NCI-H1092 treated with DMSO at 0.1 percent for 48 hours (cell line): Measurements from ENCODE around the gene PCDHB12.
"Not testable (repeated sequence)": the region's sequence is repeated elsewhere in the genome, so short reads cannot be mapped to it uniquely, and the experiment has no call there.

Source experiments
- DNase-seq: peaks from one replicate; lab custom pipeline; 2025; lab: John Stamatoyannopoulos, UW

Gene PCDHB12

DNA sequence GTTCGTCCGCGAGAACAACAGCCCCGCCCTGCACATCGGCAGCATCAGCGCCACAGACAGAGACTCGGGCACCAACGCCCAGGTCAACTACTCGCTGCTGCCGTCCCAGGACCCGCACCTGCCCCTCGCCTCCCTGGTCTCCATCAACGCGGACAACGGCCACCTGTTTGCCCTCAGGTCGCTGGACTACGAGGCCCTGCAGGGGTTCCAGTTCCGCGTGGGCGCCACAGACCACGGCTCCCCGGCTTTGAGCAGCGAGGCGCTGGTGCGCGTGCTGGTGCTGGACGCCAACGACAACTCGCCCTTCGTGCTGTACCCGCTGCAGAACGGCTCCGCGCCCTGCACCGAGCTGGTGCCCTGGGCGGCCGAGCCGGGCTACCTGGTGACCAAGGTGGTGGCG, 1.8 kb downstream of the PCDHB12 start:
- DNase-seq: not testable (repeated sequence)

DNA sequence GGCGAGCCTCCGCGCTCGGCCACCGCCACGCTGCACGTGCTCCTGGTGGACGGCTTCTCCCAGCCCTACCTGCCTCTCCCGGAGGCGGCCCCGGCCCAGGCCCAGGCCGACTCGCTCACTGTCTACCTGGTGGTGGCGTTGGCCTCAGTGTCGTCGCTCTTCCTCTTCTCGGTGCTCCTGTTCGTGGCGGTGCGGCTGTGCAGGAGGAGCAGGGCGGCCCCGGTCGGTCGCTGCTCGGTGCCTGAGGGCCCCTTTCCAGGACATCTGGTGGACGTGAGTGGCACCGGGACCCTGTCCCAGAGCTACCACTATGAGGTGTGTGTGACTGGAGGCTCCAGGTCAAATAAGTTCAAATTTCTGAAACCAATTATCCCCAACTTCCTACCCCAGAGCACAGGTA, 2.3 kb downstream of the PCDHB12 start:
- DNase-seq: not testable (repeated sequence)

DNA sequence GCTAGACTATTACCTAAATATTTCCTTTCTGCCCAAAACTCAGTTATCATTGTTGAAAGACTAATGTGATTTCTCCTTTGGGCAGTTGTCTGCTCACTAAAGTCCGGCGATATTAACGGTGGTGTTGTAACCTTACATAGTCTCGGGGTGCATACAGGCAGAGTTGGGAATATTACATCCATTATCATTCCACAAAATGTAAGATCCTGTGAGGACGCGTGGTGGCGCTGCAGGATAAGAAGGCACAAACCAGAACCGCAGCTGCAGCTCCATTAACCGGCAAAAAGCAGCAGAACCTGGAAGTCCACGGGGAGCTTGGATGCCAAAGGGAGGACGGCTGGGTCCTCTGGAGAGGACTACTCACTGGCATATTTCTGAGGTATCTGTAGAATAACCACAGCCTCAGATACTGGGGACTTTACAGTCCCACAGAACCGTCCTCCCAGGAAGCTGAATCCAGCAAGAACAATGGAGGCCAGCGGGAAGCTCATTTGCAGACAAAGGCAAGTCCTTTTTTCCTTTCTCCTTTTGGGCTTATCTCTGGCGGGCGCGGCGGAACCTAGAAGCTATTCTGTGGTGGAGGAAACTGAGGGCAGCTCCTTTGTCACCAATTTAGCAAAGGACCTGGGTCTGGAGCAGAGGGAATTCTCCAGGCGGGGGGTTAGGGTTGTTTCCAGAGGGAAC, 5.3 kb downstream of the PCDHB12 start, which contains the start of gene PCDHB13:
PCDHB13 (plus strand) TSS at position 264 of the 684 bp plus-strand sequence; CDS start at position 469, 205 bp downstream.
- DNase-seq: peak; percentile 1

DNA sequence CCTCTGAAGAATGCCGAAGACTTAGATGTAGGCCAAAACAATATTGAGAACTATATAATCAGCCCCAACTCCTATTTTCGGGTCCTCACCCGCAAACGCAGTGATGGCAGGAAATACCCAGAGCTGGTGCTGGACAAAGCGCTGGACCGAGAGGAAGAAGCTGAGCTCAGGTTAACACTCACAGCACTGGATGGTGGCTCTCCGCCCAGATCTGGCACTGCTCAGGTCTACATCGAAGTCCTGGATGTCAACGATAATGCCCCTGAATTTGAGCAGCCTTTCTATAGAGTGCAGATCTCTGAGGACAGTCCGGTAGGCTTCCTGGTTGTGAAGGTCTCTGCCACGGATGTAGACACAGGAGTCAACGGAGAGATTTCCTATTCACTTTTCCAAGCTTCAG, 6.1 kb downstream of the PCDHB12 start:
- not testable (repeated sequence) for DNase-seq

DNA sequence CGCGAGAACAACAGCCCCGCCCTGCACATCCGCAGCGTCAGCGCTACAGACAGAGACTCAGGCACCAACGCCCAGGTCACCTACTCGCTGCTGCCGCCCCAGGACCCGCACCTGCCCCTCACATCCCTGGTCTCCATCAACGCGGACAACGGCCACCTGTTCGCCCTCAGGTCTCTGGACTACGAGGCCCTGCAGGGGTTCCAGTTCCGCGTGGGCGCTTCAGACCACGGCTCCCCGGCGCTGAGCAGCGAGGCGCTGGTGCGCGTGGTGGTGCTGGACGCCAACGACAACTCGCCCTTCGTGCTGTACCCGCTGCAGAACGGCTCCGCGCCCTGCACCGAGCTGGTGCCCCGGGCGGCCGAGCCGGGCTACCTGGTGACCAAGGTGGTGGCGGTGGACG, 7.0 kb downstream of the PCDHB12 start:
- DNase-seq: not testable (repeated sequence)

DNA sequence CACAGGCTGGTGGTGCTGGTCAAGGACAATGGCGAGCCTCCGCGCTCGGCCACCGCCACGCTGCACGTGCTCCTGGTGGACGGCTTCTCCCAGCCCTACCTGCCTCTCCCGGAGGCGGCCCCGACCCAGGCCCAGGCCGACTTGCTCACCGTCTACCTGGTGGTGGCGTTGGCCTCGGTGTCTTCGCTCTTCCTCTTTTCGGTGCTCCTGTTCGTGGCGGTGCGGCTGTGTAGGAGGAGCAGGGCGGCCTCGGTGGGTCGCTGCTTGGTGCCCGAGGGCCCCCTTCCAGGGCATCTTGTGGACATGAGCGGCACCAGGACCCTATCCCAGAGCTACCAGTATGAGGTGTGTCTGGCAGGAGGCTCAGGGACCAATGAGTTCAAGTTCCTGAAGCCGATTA, 7.5 kb downstream of the PCDHB12 start:
- DNase-seq: not testable (repeated sequence)

DNA sequence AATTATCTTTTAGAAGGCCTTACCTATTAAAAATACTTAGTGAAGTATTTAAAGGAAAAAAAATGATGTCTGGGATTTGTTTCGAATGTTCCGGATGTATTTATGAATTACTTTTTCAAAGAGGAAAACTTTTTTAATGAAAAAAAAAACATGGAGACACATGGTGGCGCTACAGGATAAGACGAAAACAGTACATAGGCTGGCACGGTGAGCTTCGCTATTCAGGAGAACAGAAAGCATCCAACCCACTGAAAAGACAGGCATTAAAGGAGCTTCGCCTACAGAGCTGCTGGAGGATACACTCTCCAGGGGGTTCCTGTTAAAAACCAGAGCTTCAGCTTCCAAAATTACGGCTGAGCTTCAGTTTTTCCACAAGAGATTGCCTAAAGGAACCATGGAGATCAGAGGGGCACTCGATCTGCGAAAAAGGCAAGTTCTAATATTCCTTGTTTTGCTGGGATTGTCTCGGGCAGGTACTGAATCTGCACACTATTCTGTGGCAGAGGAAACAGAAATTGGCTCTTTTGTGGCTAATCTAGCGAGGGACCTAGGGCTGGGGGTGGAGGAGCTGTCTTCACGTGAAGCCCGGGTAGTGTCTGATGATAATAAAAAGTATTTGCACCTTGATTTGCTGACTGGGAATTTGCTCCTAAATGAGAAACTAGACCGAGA, 14.7 kb downstream of the PCDHB12 start, which contains the start of gene PCDHB14:
PCDHB14 (plus strand) TSS at position 232 of the 672 bp plus-strand sequence; CDS start at position 395, 163 bp downstream.
- DNase-seq: peak; percentile 40

DNA sequence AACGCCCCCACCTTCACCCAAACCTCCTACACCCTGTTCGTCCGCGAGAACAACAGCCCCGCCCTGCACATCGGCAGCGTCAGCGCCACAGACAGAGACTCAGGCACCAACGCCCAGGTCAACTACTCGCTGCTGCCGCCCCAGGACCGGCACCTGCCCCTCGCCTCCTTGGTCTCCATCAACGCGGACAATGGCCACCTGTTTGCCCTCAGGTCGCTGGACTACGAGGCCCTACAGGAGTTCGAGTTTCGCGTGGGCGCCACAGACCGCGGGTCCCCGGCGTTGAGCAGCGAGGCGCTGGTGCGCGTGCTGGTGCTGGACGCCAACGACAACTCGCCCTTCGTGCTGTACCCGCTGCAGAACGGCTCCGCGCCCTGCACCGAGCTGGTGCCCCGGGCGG, 16.3 kb downstream of the PCDHB12 start:
- DNase-seq: not testable (repeated sequence)

DNA sequence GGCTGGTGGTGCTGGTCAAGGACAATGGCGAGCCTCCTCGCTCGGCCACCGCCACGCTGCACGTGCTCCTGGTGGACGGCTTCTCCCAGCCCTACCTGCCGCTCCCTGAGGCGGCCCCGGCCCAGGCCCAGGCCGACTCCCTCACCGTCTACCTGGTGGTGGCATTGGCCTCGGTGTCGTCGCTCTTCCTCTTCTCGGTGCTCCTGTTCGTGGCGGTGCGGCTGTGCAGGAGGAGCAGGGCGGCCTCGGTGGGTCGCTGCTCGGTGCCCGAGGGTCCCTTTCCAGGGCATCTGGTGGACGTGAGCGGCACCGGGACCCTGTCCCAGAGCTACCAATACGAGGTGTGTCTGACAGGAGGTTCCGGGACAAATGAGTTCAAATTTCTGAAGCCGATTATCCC, 16.9 kb downstream of the PCDHB12 start:
- not testable (repeated sequence) for DNase-seq

DNA sequence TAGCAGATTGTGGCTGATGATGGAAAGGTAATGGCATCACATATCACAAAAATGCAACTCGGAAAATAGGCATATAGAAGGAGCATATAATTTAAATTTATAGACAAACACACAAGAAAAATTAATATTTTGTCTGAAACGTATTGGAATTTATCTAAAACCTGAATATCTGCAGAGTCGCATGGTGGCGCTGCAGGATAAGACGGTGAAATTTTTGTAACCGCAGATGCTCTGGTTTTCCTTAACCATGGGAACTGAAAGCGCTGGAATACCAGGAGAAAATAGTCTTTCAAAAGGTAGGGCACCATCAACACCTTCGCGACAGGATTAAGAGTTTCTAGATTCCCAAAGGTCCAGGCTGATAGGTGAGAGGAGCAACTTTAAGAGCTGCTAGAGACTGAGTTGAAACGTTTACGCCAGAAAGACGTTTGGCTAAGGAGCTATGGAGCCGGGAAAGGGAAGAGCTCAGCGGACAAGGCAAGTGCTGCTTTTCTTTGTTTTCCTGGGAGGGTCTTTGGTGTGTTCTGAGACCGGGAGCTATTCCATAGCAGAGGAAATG, 25.7 kb downstream of the PCDHB12 start:
- no peak for DNase-seq

DNA sequence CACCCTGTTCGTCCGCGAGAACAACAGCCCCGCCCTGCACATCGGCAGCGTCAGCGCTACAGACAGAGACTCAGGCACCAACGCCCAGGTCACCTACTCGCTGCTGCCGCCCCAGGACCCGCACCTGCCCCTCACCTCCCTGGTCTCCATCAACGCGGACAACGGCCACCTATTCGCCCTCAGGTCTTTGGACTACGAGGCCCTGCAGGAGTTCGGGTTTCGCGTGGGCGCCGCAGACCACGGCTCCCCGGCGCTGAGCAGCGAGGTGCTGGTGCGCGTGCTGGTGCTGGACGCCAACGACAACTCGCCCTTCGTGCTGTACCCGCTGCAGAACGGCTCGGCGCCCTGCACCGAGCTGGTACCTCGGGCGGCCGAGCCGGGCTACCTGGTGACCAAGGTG, 27.4 kb downstream of the PCDHB12 start:
- not testable (repeated sequence) for DNase-seq

DNA sequence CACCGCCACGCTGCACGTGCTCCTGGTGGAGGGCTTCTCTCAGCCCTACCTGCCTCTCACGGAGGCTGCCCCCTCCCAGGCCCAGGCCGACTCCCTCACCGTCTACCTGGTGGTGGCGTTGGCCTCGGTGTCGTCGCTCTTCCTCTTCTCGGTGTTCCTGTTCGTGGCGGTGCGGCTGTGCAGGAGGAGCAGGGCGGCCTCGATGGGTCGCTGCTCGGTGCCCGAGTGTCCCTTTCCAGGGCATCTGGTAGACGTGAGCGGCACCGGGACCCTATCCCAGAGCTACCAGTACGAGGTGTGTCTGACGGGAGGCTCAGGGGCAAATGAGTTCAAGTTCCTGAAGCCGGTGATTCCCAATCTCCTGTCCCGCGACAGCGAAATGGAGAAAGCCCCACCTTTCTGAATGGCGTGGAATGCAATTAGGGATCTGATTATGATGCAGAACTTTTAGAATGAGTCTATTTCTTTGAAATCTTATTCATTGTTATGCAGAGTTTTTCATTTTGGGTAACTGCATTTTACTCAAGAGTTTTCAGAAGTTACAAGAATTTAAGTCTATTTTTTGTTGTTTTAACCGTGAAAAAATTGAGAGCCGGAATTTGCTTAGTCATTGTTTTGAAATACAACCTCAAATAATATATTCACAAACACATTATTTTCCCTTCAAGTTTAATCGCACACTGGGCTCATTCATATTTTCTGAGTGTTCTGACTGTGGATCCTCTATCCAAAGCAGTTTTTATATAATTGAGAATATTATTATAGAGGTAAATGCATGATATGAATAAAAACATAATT, 28.2 kb downstream of the PCDHB12 start:
- DNase-seq: no peak

DNA sequence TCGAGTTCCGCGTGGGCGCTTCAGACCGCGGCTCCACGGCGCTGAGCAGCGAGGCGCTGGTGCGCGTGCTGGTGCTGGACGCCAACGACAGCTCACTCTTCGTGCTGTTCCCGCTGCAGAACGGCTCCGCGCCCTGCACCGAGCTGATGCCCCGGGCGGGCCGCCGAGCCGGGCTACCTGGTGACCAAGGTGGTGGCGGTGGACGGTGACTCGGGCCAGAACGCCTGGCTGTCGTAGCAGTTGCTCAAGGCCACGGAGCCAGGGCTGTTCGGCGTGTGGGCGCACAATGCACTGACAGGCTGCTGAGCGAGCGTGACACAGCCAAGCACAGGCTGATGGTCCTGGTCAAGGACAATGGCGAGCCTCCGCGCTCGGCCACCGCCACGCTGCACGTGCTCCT, 33.0 kb downstream of the PCDHB12 start:
- DNase-seq: no peak

DNA sequence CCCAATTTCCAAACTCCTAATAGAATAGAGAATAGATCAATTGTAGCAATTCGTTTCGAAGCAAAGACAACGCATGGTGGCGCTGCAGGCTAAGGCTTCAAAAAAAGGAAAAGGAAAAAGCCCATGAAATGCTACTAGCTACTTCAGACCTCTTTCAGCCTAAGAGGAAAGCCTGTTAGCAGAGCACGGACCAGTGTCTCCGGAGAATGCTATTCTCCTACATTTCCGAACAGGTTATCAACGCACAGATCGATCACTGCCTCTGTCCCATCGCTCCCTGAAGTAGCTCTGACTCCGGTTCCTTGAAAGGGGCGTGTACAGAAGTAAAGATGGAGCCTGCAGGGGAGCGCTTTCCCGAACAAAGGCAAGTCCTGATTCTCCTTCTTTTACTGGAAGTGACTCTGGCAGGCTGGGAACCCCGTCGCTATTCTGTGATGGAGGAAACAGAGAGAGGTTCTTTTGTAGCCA, 36.8 kb downstream of the PCDHB12 start, which contains the start of gene PCDHB15:
PCDHB15 (plus strand) TSS at position 146 of the 468 bp plus-strand sequence; CDS start at position 330, 184 bp downstream.
- DNase-seq: no peak

DNA sequence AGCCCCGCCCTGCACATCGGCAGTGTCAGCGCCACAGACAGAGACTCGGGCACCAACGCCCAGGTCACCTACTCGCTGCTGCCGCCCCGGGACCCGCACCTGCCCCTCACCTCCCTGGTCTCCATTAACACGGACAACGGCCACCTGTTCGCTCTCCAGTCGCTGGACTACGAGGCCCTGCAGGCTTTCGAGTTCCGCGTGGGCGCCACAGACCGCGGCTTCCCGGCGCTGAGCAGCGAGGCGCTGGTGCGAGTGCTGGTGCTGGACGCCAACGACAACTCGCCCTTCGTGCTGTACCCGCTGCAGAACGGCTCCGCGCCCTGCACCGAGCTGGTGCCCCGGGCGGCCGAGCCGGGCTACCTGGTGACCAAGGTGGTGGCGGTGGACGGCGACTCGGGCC, 38.5 kb downstream of the PCDHB12 start:
- not testable (repeated sequence) for DNase-seq

DNA sequence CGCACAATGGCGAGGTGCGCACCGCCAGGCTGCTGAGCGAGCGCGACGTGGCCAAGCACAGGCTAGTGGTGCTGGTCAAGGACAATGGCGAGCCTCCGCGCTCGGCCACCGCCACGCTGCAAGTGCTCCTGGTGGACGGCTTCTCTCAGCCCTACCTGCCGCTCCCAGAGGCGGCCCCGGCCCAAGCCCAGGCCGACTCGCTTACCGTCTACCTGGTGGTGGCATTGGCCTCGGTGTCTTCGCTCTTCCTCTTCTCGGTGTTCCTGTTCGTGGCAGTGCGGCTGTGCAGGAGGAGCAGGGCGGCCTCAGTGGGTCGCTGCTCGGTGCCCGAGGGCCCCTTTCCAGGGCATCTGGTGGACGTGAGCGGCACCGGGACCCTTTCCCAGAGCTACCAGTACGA, 38.9 kb downstream of the PCDHB12 start:
- not testable (repeated sequence) for DNase-seq

DNA sequence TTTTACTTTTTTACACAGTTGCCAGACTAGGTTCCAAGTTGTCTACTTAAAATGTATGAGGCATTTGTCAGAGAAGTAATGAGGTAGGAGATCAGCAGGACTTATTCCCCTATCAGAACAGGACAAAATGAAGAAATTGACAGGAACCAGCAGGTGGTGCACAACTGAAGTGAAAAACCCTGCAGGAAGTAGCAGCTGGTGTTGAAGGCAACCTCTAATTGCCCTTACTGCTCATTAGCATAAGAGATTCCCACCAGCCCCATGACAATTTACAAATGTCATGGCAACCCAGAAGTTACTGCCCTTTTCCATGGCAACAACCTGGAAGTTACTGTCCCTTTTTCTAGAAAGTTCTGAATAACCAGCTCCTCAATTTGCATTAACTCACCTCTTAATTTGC, 42.1 kb downstream of the PCDHB12 start:
- DNase-seq: no peak

DNA sequence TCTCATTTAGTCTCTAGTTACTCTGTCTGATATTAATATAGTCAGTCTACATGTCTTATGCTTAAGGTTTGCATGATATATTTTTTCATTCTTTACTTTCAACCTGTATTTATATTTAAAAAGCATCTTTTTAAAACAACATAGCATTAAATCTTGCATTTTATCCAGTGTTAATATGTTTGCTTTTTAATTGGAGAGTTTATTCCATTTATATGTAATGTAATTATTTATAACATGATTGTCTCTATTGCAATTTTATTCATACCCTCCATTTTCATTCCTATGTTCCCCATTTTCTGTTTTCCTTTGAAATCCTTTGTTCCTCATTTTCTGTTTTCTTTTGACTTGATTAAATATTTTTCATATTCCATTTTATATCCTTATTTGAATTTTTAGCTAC, 49.9 kb downstream of the PCDHB12 start:
- DNase-seq: no peak

DNA sequence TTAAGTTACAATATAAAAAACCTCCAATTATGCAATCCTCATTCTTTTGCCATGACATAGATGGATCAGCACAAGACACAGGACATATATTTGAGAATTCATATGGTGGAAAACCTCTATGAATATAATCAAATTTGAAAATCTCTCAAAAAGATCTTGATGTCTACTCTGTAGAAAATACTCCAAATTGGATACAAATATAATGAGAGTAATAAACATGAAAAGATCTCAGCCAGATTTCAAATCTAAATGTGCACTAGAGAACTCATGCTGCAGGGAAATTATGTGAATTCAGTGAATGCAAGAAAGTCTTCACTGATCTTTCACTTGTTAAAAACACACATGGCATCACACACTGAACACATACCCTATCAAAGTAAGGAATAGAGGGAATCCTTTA, 50.4 kb downstream of the PCDHB12 start:
- DNase-seq: no peak

DNA sequence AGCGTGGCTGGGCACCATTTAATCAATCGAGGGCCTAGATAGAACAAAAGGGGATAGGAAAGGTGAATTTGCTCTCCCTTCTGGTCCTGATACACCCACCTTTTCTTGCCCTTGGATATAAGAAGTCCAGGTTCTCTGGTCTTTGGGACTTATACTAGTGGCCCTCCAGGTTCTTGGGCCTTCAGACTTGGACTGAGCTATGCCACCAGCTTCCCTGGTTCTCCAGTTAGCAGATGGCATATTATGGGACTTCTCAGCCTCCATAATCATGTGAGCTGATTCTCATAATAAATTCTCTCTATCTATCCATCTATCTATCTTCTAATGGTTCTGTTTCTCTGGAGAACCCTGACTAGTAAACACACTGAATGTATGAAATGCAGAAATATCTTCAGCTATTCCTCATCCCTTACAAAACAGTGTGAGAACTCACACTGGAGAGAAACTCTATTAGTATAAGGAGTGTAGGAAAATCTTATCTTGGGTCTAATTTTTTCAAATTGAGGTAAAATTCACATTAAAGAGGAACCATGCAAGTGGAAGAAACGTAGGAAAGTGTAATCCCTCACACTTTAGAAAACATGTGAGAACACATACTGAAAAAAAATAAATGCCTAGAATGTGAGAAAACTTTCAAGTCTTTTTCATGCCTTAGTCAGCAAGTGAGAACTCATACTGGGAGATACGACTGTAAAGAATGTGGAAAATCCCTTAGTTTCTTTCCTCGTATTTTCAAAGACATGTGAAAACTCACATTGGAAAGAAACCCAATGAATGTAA, 52.1 kb downstream of the PCDHB12 start:
- no peak for DNase-seq

DNA sequence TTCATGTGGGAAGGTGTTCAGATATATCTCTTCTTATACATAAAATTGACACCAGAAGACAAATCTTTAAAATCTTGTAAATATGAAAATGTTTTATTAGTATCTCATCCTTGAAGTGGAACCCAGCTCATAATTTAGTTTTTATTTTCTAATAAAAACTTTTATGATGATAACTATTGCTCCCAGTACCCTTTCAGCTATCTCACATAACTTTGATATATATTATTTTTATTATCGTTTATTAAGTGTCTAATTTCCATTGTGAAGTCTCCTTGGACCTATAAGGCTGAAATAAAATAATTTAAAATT, 52.7 kb downstream of the PCDHB12 start:
- no peak for DNase-seq
